Renal cortical epithelial cell (primary cell): ENCODE data around the gene TRAF2. TPM values are rescaled to one million over a fixed set of nuclear protein-coding genes. Genes with fewer than 3 reads are reported as not detected.

ENCODE experiments used
- DNase-seq: peaks from one replicate; pipeline ENCODE4 v3.0.0-alpha.2; 2011; ENCODE audit warnings: low read depth
- total RNA-seq: library from RNA; depleted of rRNA; stranded (reverse); fragments of >200 nt; gene quantifications from 2 replicates; pipeline ENCODE4 v1.2.3, GENCODE V29; 2014

TRAF2 gene
- total RNA-seq, 1 donor from 2014 or later = 21.9 TPM

- DNase-seq = no peak
Measured at GRCh38 chr9:136962163-136962562, 75.8 kb downstream of the TRAF2 start.

- no peak for DNase-seq
Measured at GRCh38 chr9:136962701-136963248, 76.5 kb downstream of the TRAF2 start.

GRCh38 chr9:136963341-136963740 is 77.0 kb downstream of the TRAF2 start:
- DNase-seq = no peak

GRCh38 chr9:136963751-136964150 is 77.4 kb downstream of the TRAF2 start:
- DNase-seq = no peak

GRCh38 chr9:136964171-136964689 is 77.9 kb downstream of the TRAF2 start:
- no peak for DNase-seq

GRCh38 chr9:136964833-136965422 is 78.6 kb downstream of the TRAF2 start:
- no peak for DNase-seq

- DNase-seq = no peak
Measured at GRCh38 chr9:136965771-136966484, 79.6 kb downstream of the TRAF2 start.

GRCh38 chr9:136968333-136969127 is 82.2 kb downstream of the TRAF2 start:
- no peak for DNase-seq

GRCh38 chr9:136969150-136969549 is 82.8 kb downstream of the TRAF2 start:
- no peak for DNase-seq

- no peak for DNase-seq
Measured at GRCh38 chr9:136969774-136970173, 83.5 kb downstream of the TRAF2 start.

- no peak for DNase-seq
Measured at GRCh38 chr9:136970361-136970760, 84.0 kb downstream of the TRAF2 start.

GRCh38 chr9:136971746-136972145 is 85.4 kb downstream of the TRAF2 start:
- no peak for DNase-seq

GRCh38 chr9:136972335-136972734 is 86.0 kb downstream of the TRAF2 start:
- no peak for DNase-seq

GRCh38 chr9:136972743-136973142 is 86.4 kb downstream of the TRAF2 start:
- DNase-seq = no peak

- no peak for DNase-seq
Measured at GRCh38 chr9:136973618-136974617, 87.6 kb downstream of the TRAF2 start.

- DNase-seq = no peak
Measured at GRCh38 chr9:136974817-136975535, 88.7 kb downstream of the TRAF2 start.

- DNase-seq = no peak
Measured at GRCh38 chr9:136975644-136976043, 89.3 kb downstream of the TRAF2 start.
